Stimulated activated naive CD8-positive, alpha-beta T cell treated with anti-CD3 and anti-CD28 coated beads, Interleukin-15, Interleukin-2, amounts not matched to agents 100 U/mL and 50 U/mL, for 24 hours (primary cell): Measurements from ENCODE around the gene CYBA.
"Not testable (repeated sequence)": the region's sequence is repeated elsewhere in the genome, so short reads cannot be mapped to it uniquely, and the experiment has no call there.

Source experiments
- ATAC-seq: fragments of 150-1000 bp; cut with Tn5 transposase; one replicate; pipeline ENCODE4 v1.10.0; 2021
- DNase-seq: peaks from one replicate; pipeline ENCODE4 v3.0.0; 2021

Gene CYBA

GRCh38 chr16:88613911-88614817, 36.7 kb downstream of the CYBA start:
- no peak for DNase-seq

DNA sequence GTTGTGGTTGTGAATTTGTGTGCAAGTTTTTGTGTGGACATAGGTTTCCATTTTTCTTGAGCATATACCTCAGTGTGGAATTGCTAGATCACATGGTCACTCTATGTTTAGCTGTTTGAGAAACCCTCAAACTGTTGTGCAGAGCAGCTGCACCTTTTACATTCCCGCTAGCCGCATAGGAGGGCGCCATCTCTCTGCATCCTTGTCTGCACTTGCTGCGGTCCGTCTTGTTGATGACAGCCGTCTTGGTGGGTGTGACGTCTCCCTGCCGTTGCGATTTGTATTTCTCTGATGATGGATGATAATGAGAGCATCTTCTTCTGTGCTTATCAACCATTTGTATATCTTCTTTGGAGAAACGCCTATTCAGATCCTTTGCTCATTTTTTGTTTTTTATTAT, 37.6 kb downstream of the CYBA start:
- ATAC-seq (no peak), DNase-seq (no peak)

More at GRCh38 chr16:88613911-88614817, 36.7 kb downstream of the CYBA start:
- ATAC-seq = no peak

- DNase-seq = no peak
- no peak for ATAC-seq
Measured at GRCh38 chr16:88610909-88611812, 39.7 kb downstream of the CYBA start.

GRCh38 chr16:88610080-88610479, 40.8 kb downstream of the CYBA start:
- ATAC-seq = no peak
- no peak for DNase-seq

GRCh38 chr16:88609426-88609825, 41.4 kb downstream of the CYBA start:
- not testable (repeated sequence) for ATAC-seq

DNA sequence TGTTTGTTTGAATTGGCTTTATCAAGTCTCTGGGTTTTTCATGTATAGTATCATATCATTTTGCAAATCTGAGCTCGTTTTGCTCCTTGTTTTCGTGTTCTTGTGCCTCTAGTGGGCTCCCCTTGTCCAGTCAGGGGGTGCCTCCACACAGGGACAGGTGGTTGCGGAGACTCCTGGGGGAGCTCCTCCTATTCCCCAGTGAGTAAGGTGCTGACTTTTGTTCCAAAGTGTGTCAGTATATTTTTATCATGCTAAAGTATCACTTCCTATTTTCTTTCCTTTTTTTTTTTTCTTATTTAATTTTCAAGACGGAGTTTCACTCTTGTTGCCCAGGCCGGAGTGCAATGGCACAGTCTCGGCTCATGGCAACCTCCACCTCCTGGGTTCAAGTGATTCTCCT, 42.8 kb downstream of the CYBA start:
- no peak for ATAC-seq

More at GRCh38 chr16:88609426-88609825, 41.4 kb downstream of the CYBA start:
- not testable (repeated sequence) for DNase-seq

DNA sequence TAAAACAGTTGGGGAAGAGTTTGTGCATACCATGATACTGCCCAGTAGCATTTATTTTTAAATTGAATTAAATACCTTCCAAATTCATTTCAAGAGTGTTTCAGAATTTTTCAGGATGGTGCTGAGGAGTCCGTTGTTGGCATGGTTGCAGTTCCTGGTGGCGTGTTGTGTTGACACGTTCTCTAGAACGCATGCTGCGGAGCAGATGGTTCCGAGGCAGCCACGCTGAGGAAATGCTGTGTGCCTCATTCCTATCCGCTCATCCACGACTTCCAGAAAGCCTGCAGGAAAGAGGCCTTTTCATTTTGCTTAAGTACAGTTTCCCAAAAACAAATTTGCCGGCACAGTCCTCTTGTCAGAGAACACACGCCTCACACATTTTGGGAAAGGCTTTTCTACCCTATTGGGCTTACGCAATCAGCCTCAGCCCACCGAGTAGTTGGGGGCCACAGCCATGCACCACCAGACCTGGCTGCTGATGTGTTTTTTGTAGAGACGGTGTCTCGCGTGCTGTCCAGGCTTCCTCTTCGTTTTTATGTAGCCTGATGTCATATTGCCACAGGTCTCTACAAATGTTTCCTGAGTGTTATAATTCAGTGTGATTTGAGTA, 44.6 kb downstream of the CYBA start:
- no peak for ATAC-seq

More for the DNA sequence above, 42.8 kb downstream of the CYBA start:
- no peak for DNase-seq

DNA sequence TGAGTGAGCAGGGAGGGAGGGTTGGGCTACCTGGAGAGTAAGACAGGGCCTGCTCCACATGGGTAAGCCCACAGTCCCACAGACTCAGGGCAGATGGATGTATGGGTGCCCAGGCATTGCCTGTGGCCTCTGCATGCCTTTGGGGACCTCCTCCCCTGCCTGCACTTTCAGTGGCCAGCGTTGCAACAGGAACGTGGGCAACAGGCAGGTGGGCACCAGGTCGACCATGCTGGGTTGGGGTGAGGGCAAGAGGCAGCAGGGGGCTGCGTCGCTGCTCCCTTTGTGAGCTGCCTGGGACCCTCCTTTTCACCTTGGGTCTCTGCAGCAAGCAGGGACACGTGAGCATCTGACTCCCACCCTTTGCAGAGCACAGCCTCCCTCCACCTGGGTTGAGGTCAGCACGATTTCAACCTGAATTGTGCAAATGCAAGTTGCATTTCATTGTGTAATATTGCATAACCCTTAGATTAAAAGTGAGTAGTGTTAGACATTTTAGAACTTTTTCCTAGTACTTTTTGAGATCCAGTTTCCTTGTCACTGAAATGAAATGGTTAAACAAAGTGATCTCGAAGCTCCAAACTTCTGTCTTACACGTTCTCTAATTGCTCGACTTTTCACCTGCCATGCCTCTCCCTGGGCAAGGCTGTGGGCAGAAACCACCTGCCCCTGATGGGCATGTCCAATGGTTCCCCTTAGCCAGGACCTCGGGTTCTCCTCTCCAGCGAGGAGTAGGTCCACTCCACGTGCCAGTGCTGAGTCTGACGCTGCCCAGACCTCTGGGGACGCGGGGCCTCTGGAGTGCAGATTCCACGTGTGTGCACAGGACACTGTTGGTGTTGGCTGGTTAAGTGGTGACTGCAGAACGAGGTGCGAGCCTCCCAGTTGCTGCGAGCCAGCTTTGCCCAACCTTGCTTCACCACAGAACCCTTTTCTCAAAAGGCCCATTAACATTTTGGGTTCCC, 45.4 kb downstream of the CYBA start:
- ATAC-seq (no peak), DNase-seq (no peak)

More for the DNA sequence above, 44.6 kb downstream of the CYBA start:
- no peak for DNase-seq

DNA sequence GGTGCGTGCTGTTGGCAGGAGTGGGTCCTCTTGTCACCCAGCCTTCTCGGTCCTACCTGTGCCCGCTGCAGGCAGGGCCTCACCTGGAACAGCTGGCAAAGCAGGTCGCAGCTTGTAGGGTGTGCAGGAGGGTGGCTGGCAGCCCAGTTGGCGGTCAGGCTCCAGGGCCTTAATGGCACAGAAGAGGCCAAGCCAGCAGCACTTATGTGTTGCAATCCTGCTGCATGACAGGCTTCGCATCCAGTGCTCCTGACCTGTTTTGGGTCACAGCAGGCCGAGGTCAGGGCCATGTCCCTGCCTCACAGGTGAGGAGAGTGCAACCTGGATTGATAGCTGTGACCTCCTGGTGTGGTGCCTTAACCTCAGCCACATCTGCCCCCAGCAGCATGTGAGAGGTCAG, 48.8 kb downstream of the CYBA start:
- ATAC-seq = no peak
- DNase-seq = no peak

GRCh38 chr16:88601313-88602036, 49.4 kb downstream of the CYBA start:
- no peak for ATAC-seq

GRCh38 chr16:88600539-88600896, 50.3 kb downstream of the CYBA start:
- ATAC-seq (no peak), DNase-seq (no peak)

More at GRCh38 chr16:88601313-88602036, 49.4 kb downstream of the CYBA start:
- DNase-seq = no peak

DNA sequence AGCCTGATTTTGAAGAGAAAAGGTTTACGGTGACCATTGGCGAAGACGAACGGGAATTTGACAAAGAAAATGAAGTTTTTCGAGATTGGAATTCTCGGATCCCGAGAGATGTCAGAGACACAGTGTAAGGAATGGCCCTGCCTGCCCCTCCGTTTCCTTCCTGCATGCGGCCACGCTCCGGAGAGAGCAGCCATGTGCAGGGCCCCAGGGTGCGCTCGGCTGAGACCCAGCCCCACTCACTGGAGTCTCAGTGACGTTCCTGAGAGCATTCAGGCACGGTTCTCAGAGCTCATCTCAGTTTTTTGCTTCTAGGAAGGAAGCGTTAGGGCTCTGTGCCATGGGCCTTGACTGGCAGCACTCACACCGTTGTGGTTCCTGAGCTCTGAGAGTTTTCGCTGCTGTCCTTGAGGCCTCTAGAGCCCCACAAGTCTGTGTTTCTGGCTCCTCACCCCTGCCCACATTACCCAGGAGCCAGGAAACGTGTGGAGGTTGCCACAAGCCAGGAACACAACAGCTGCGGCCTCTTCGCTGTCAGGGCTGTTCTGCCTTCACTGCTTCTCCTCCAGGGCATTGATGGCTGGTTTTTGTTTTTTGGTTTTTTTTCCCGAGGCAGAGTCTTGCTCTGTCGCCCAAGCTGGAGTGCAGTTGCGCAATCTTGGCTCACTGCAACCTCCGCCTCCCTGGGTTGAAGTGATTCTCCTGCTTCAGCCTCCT, 50.9 kb downstream of the CYBA start:
- DNase-seq = no peak
- no peak for ATAC-seq

GRCh38 chr16:88599092-88599733, 51.6 kb downstream of the CYBA start:
- no peak for DNase-seq
- ATAC-seq = no peak

- ATAC-seq (no peak), DNase-seq (no peak)
Measured at GRCh38 chr16:88597856-88598491, 52.9 kb downstream of the CYBA start.

GRCh38 chr16:88596483-88596882, 54.4 kb downstream of the CYBA start:
- ATAC-seq (no peak), DNase-seq (no peak)

GRCh38 chr16:88595921-88596320, 54.9 kb downstream of the CYBA start:
- ATAC-seq (no peak), DNase-seq (no peak)

GRCh38 chr16:88595101-88595500, 55.8 kb downstream of the CYBA start:
- ATAC-seq (no peak), DNase-seq (no peak)

DNA sequence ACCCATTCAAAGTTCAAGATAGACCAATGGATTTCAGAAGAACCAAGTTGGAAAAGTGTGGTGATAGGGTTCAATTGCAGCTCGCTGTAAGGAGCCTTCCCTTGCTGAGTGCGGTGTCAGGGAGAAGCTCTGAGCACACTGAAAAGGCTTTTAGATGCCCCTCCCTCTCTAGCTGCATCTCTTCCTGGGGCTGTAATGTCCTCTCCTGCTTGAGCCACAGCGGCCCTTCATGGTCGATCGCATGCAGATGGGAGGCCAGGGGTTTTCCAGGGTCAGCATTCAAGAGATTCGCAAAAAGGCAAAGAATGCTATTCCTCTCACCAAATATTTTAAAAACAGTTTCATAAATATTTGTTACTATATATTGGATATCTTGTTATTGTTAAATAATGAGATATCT, 56.9 kb downstream of the CYBA start:
- ATAC-seq = no peak
- DNase-seq = no peak

- no peak for DNase-seq
- ATAC-seq = no peak
Measured at GRCh38 chr16:88593489-88593888, 57.4 kb downstream of the CYBA start.
